Measurements from ENCODE around the gene RNPS1.

RNPS1 gene

DNA sequence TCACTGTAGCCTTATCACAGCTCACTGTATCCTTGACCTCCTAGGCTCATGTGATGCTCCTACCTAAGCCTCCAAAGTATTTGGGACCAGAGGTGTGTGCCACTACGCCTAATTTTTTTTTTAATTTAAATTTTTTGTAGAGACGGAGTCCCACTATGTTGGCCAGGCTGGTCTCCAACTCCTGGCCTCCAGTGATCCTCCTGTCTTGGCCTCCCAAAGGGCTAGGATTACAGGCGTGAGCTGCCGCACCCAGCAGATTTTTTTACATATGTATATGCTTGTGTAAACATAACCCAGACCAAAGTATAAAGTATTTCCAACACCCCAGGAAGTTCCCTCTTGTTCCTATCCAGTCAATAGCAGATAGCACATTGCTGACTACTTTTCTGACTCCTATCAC lies 51.6 kb downstream of the RNPS1 start:
- no peak overlapping the region for H3K27ac ChIP-seq (ENCODE audit: low read depth, low read length)
- 94% methylated on average over 3 of the region's 4 CpGs for WGBS
- H3K9ac ChIP-seq (ENCODE audit: low read depth, low read length): no peak overlapping the region
- 0 out of 2 replicates have a peak, but pooled peaks cover 7% of the 10 kb centered on the region for H3K4me1 ChIP-seq (ENCODE audit: insufficient read depth, low read length)
- H3K27me3 ChIP-seq (ENCODE audit: insufficient read depth, low read length): no peaks in the 10 kb centered on the region
- H3K4me3 ChIP-seq (ENCODE audit: low read length): 0 out of 2 replicates have a peak overlapping the region, but pooled peaks have one; percentile 23
- H3K36me3 ChIP-seq (ENCODE audit: insufficient read depth, low read length): peaks cover 16% of the 10 kb centered on the region
- H3K9me3 ChIP-seq (ENCODE audit: insufficient read depth, low read depth, low read length): no peaks in the 10 kb centered on the region

DNA sequence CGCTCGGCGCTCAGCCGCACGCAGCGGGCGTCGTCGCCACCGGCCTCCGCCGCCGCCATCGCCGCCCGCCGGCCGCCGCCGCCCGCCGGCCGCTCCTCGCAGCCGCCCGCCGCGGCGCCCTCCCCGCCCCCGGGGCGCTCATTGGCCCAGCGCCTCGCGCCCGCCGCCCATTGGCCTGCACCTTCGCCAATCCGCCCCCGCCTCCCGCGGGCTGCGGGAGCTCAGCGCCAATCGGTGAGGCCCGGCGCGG lies 53.3 kb downstream of the RNPS1 start, which contains the start of gene PGP:
Gene PGP, minus strand, starts transcription at position 122 of the 250 bp plus-strand sequence. Its CDS starts 63 bp downstream, at position 59.
- H3K9ac ChIP-seq (ENCODE audit: low read depth, low read length): peak within 1 kb of the TSS; percentile 95
- H3K36me3 ChIP-seq (ENCODE audit: insufficient read depth, low read length): peaks cover 16% of the 10 kb centered on the region
- no peaks in the 10 kb centered on the region for H3K9me3 ChIP-seq (ENCODE audit: insufficient read depth, low read depth, low read length)
- H3K27me3 ChIP-seq (ENCODE audit: insufficient read depth, low read length): no peaks in the 10 kb centered on the region
- H3K4me1 ChIP-seq (ENCODE audit: insufficient read depth, low read length): 0 out of 2 replicates have a peak, but pooled peaks cover 7% of the 10 kb centered on the region
- WGBS: under 1% methylated on average over 48 of the region's 48 CpGs
- H3K27ac ChIP-seq (ENCODE audit: low read depth, low read length): peak within 1 kb of the TSS; percentile 95
- peak within 1 kb of the TSS; percentile 95 for H3K4me3 ChIP-seq (ENCODE audit: low read length)

DNA sequence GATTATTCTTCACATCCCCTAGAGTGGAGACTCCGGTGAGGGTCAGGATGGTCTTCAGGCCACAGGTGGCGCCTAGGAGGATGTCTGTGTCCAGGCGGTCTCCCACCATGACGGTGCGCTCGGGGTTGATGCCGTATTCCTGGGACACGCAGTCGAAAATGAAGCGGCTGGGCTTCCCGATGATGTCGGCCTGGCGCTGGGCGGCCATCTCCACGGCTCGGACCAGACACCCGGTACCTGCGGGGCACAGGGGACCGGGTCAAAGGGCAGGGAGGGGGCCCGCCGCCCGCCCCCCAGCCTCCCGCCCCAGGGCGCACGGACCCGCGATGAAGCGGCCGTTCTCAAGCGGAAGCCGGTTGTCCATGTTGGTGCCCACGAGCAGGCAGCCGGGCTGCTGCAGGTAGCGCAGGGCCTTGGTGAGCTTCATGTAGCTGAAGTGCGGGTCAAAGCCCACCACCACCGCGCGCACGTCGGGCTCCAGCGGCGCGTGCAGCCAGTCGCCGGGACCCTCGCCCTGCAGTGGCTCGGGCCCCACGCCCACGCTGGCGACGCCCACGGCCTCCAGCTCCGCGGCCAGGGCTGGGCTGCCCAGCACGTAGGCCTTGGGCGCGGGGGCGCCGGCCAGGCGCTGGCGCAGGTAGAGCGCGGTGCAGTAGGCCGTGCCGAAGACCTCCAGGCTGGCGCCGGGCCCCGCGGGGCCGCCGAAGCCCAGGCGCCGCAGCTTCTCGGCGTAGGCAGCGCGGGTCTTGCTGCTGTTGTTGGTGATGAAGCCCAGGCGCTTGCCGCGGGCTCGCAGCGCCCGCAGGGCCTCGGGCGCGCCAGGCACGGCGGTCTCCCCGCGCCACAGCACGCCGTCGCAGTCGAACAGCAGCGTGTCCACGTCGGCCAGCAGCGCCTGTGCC lies 53.9 kb downstream of the RNPS1 start:
- peaks cover 22% of the 10 kb centered on the region for H3K36me3 ChIP-seq (ENCODE audit: insufficient read depth, low read length)
- H3K27ac ChIP-seq (ENCODE audit: low read depth, low read length): peak overlapping the region; percentile 74
- peak overlapping the region; percentile 95 for H3K4me3 ChIP-seq (ENCODE audit: low read length)
- no peaks in the 10 kb centered on the region for H3K9me3 ChIP-seq (ENCODE audit: insufficient read depth, low read depth, low read length)
- peak overlapping the region; percentile 95 for H3K9ac ChIP-seq (ENCODE audit: low read depth, low read length)
- 0 out of 2 replicates have a peak, but pooled peaks cover 7% of the 10 kb centered on the region for H3K4me1 ChIP-seq (ENCODE audit: insufficient read depth, low read length)
- no peaks in the 10 kb centered on the region for H3K27me3 ChIP-seq (ENCODE audit: insufficient read depth, low read length)
- WGBS: 1% methylated on average over 98 of the region's 98 CpGs

DNA sequence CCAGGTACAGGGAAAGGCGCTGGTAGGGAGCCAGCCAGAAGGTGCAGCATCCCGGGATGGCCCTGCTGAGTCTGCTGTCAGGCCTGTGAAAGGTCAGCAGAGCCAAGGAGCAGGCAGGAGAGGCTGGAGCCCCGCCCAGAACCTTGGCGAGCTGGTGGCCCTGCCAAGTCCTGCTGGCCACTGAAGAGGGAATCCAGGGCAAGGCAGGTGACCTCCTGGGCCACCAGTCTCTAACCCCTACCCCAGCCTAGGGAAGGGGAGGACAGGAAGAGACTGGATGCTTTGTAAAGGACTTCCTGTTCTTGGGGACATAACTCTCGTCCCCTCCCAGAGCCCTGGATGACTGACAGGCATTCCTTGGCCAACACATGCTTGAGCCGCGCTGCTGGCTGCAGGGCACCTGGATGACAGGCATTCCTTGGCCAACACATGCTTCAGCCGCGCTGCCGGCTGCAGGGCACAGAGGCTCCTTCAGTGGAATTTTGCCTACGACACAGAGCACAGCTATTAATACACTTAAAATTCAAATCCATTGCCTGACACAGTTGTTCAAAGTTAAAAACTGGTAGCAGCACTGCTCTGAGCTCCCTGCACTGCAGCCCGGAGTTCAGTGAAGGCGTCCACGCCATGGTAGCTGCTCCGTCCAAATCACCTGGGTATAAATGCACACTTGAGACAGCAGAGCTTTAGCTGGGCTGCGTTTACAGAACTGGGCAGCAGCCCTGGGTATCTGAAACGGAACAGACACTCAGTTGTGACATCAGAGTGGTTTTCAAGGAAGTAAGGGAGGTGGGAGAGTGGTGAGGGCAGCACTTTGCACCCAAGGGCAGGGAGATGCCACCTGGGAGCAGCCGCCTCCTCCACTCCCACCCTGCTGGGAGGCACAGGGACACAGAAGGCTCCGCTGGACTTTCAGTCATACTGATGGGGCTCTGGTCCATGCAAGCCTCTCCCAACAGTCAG lies 55.3 kb downstream of the RNPS1 start:
- Histone ChIP-seq H3K36me3 (ENCODE audit: insufficient read depth, low read length) (peaks cover 36% of the 10 kb centered on the region), H3K9ac (ENCODE audit: low read depth, low read length) (0 out of 2 replicates have a peak overlapping the region, but pooled peaks have one; percentile 95), H3K4me3 (ENCODE audit: low read length) (peak overlapping the region; percentile 95), H3K27ac (ENCODE audit: low read depth, low read length) (no peak overlapping the region), H3K27me3 (ENCODE audit: insufficient read depth, low read length) (no peaks in the 10 kb centered on the region), H3K9me3 (ENCODE audit: insufficient read depth, low read depth, low read length) (no peaks in the 10 kb centered on the region), H3K4me1 (ENCODE audit: insufficient read depth, low read length) (0 out of 2 replicates have a peak, but pooled peaks cover 7% of the 10 kb centered on the region)
- 88% methylated on average over 19 of the region's 19 CpGs for WGBS

DNA sequence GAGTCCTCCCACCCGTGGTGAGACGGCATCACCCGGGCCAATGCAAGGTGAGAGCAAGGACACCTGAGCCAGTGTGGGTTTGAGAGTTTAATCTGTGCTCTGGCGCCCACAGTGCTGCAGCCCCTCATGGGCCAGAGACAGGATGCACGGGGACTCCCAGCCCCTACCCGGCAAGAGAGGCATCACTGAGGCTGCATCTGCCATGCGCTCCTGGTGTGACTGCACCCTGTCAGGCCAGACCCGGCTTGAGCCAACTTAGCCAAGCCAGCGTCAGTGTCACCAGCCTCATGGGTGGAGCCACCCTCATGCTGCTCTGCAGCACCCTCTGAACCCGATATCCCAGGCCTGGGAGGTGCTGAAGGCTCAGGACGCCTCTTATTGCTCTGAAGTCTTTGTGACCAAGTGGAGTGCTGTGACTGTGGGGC lies 56.0 kb downstream of the RNPS1 start:
- Histone ChIP-seq H3K9ac (ENCODE audit: low read depth, low read length) (no peak overlapping the region), H3K4me3 (ENCODE audit: low read length) (no peak overlapping the region), H3K4me1 (ENCODE audit: insufficient read depth, low read length) (0 out of 2 replicates have a peak, but pooled peaks cover 7% of the 10 kb centered on the region), H3K36me3 (ENCODE audit: insufficient read depth, low read length) (peaks cover 44% of the 10 kb centered on the region), H3K9me3 (ENCODE audit: insufficient read depth, low read depth, low read length) (no peaks in the 10 kb centered on the region), H3K27me3 (ENCODE audit: insufficient read depth, low read length) (no peaks in the 10 kb centered on the region), H3K27ac (ENCODE audit: low read depth, low read length) (no peak overlapping the region)
- 92% methylated on average over 11 of the region's 11 CpGs for WGBS

DNA sequence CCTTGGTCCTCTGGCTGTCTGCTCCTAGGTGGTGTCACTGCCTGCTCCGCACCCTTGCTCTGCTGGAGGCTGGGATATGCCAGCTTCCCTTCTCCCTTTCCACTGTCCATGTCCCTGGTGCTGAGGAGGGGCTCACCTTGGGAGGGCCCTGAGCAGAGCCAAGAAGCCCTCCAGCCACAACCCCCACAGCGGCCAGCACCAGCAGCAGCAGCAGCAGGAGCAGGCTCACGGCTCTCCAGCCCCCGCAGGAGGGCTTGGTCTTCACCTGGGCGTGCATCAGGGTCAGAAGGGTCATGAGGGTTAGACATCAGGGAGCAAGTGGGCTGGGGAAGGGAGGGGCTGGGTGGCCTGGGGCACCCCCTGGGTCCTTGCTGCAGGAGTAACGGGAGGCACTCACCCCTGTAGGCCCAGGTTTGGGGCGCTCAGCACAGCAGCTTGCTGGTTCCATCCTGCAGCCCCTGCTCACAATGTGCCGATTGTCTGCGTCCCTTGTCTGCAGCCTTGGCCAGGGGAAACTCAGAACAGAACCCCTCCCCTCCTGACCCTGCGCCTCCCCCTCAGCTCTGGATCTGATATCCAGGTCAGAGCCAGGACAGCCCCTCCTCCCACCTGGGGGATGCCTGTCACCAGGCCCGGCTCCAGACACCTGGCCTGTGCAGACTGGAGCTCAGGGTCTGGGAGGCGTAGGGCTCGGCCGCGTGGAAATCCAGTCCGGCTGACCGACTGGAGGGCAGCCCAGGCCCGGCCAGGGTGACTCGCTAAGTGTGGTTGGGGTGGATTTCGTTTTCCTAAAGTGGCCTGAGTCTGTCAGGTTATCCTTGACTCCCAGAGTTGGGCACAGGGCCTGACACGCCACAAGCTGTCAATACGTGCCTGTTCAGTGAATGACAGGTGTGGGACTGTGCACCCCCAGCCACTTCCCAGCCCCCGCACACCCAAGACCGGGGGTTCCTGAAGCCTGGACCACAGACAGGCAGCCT lies 57.2 kb downstream of the RNPS1 start, which contains the start of gene BRICD5:
Gene BRICD5, minus strand, starts transcription at position 478 of the 980 bp plus-strand sequence. Its CDS starts 30 bp downstream, at position 448.
- no peaks in the 10 kb centered on the region for H3K9me3 ChIP-seq (ENCODE audit: insufficient read depth, low read depth, low read length)
- H3K4me3 ChIP-seq (ENCODE audit: low read length): no peak within 1 kb of the TSS
- H3K27ac ChIP-seq (ENCODE audit: low read depth, low read length): no peak within 1 kb of the TSS
- WGBS: 84% methylated on average over 24 of the region's 24 CpGs
- peaks cover 10% of the 10 kb centered on the region; the same call in 1 of the 2 replicates for H3K4me1 ChIP-seq (ENCODE audit: insufficient read depth, low read length)
- no peaks in the 10 kb centered on the region for H3K27me3 ChIP-seq (ENCODE audit: insufficient read depth, low read length)
- H3K36me3 ChIP-seq (ENCODE audit: insufficient read depth, low read length): peaks cover 47% of the 10 kb centered on the region
- no peak within 1 kb of the TSS for H3K9ac ChIP-seq (ENCODE audit: low read depth, low read length)

DNA sequence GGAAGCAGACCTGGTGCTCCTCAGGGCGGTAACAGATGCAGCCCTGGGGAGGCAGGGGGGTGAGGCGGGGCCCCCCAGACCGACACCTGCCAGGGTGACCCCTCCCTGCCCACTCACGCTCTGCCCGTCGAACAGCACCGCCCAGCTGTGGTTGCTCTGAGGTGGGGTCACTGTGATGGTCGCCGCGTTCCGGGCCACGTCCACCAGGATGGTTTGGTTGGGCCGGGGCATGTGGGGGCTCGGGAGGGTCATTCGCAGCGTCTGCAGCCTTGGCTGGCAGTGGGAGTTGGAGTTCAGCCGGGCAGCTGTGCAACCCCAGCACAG lies 58.0 kb downstream of the RNPS1 start:
- H3K36me3 ChIP-seq (ENCODE audit: insufficient read depth, low read length): peaks cover 47% of the 10 kb centered on the region
- 95% methylated on average over 17 of the region's 17 CpGs for WGBS
- H3K27me3 ChIP-seq (ENCODE audit: insufficient read depth, low read length): no peaks in the 10 kb centered on the region
- no peak overlapping the region for H3K27ac ChIP-seq (ENCODE audit: low read depth, low read length)
- no peaks in the 10 kb centered on the region for H3K9me3 ChIP-seq (ENCODE audit: insufficient read depth, low read depth, low read length)
- no peak overlapping the region for H3K9ac ChIP-seq (ENCODE audit: low read depth, low read length)
- peaks cover 10% of the 10 kb centered on the region; the same call in 1 of the 2 replicates for H3K4me1 ChIP-seq (ENCODE audit: insufficient read depth, low read length)
- no peak overlapping the region for H3K4me3 ChIP-seq (ENCODE audit: low read length)

DNA sequence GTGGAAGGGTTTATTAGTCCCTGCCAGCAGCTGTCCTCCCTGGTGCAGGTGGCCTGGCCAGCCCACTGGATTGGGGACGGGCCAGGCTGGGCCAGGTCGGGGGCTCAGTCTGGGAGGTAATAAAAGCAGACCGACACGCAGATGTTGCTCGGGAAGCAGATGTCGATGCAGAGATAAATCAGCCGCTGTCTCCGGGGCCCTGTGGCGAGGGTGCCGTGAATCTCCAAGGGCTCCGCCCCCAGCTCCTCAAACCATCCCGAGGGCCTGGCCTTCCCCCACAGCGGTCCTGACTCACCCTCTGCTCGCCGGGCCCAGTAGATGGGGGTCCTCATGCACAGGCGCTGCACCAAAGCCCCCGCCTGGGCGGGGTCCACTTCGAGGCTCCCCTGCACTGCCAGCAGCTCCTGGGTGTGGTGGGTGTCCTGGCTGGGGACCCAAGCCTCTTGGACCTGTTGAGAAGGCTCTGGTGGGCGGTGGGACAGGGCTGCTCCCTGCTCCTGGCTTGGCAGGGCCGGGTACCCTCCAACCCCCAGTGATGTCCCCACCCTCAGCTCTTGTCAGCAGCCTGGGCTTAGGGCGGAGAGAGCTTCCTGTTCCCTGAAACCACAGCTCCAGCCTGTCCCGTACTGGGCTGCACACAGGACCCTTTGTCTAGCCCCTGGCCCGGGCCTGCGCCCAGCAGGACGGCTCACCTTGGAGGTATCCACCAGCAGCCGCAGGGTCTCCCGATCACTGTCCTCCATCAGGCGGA lies 58.5 kb downstream of the RNPS1 start:
- H3K9ac ChIP-seq (ENCODE audit: low read depth, low read length): no peak overlapping the region
- H3K4me3 ChIP-seq (ENCODE audit: low read length): no peak overlapping the region
- peaks cover 14% of the 10 kb centered on the region; the same call in 1 of the 2 replicates for H3K4me1 ChIP-seq (ENCODE audit: insufficient read depth, low read length)
- no peaks in the 10 kb centered on the region for H3K9me3 ChIP-seq (ENCODE audit: insufficient read depth, low read depth, low read length)
- H3K27me3 ChIP-seq (ENCODE audit: insufficient read depth, low read length): no peaks in the 10 kb centered on the region
- 93% methylated on average over 29 of the region's 29 CpGs for WGBS
- peaks cover 47% of the 10 kb centered on the region for H3K36me3 ChIP-seq (ENCODE audit: insufficient read depth, low read length)
- H3K27ac ChIP-seq (ENCODE audit: low read depth, low read length): no peak overlapping the region

DNA sequence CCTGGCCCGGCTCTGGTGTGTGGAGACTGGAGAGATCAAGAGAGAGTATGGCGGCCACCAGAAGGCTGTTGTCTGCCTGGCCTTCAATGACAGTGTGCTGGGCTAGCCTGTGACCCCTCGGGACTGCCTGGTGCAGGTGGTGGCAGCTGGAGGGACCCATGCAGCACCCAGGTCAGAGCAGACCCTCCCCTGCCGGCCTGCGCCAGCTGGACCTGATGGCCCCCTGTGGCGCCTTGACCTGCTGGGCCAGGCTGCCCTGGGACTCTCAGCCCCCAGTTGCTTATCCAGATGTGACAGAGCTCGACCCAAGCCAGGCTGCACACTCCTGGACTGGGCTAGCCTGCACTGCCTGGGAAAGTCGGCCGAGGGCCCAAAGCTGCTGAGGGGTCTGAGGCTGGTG lies 59.2 kb downstream of the RNPS1 start:
- Histone ChIP-seq H3K9me3 (ENCODE audit: insufficient read depth, low read depth, low read length) (no peaks in the 10 kb centered on the region), H3K4me3 (ENCODE audit: low read length) (no peak overlapping the region), H3K27me3 (ENCODE audit: insufficient read depth, low read length) (no peaks in the 10 kb centered on the region), H3K36me3 (ENCODE audit: insufficient read depth, low read length) (peaks cover 47% of the 10 kb centered on the region), H3K9ac (ENCODE audit: low read depth, low read length) (no peak overlapping the region), H3K27ac (ENCODE audit: low read depth, low read length) (no peak overlapping the region), H3K4me1 (ENCODE audit: insufficient read depth, low read length) (peaks cover 14% of the 10 kb centered on the region; the same call in 1 of the 2 replicates)
- WGBS: 96% methylated on average over 9 of the region's 9 CpGs

Measured in HUES64 (cell line).